Suprapubic skin (tissue), 3 donors: ENCODE results near the gene ATXN1.

Experiments
- CTCF ChIP-seq, 2 donors: fragments of 200-600 bp in 1 of 2; fragments of 450-650 bp in 1 of 2; sonication (generic) in 1 of 2; IDR thresholded peaks; one replicate each; pipeline ENCODE4 v1.5.1; 2016 to 2019; ENCODE audit warnings: antibody characterized with exemption in 2 of 2, mild to moderate bottlenecking in 1 of 2, moderate library complexity in 1 of 2
- POLR2A ChIP-seq, 2 donors: fragments of 450-650 bp; IDR thresholded peaks; one replicate each; pipeline ENCODE4 v1.6.1; 2017; ENCODE audit warnings: antibody characterized with exemption in 2 of 2, mild to moderate bottlenecking in 2 of 2, moderate library complexity in 2 of 2

- TF ChIP-seq CTCF (IDR thresholded peaks at IDR 0.05), result no peak
- TF ChIP-seq POLR2A (IDR thresholded peaks at IDR 0.05), result no peak
Measured at GRCh38 chr6:16727996-16728395, 33.3 kb downstream of the ATXN1 start.
